GM19328 (cell line): ENCODE data around the gene SPON1.
"Not testable (repeated sequence)": the region's sequence is repeated elsewhere in the genome, so short reads cannot be mapped to it uniquely, and the experiment has no call there.

Experiments used
- ATAC-seq: cut with Tn5 transposase; IDR thresholded peaks from one replicate; pipeline ENCODE4 v1.9.1; 2021; ENCODE audit warnings: mild to moderate bottlenecking, moderate library complexity; ENCODE audit not compliant: unreplicated experiment

Gene SPON1

GRCh38 chr11:14112721-14113120, 150.2 kb downstream of the SPON1 start:
- no peak for ATAC-seq

GRCh38 chr11:14114269-14114668, 151.7 kb downstream of the SPON1 start:
- no peak for ATAC-seq

- no peak for ATAC-seq
These were observed 152.3 kb downstream of the SPON1 start for GRCh38 chr11:14114786-14115185.

- no peak for ATAC-seq
These were observed 155.1 kb downstream of the SPON1 start for GRCh38 chr11:14117632-14118031.

GRCh38 chr11:14118072-14118471, 155.5 kb downstream of the SPON1 start:
- no peak for ATAC-seq

GRCh38 chr11:14119357-14119756, 156.8 kb downstream of the SPON1 start:
- no peak for ATAC-seq

- ATAC-seq = no peak
These were observed 161.8 kb downstream of the SPON1 start for GRCh38 chr11:14124350-14124749.

GRCh38 chr11:14124886-14125285, 162.4 kb downstream of the SPON1 start:
- ATAC-seq = no peak

GRCh38 chr11:14125529-14125928, 163.0 kb downstream of the SPON1 start:
- no peak for ATAC-seq

- ATAC-seq = no peak
These were observed 165.2 kb downstream of the SPON1 start for GRCh38 chr11:14127679-14128078.

GRCh38 chr11:14132312-14132711, 169.8 kb downstream of the SPON1 start:
- ATAC-seq = no peak

GRCh38 chr11:14133381-14133780, 170.9 kb downstream of the SPON1 start:
- no peak for ATAC-seq

- no peak for ATAC-seq
These were observed 174.0 kb downstream of the SPON1 start for GRCh38 chr11:14136561-14136960.

GRCh38 chr11:14137284-14137683, 174.8 kb downstream of the SPON1 start:
- no peak for ATAC-seq

GRCh38 chr11:14140991-14141390, 178.5 kb downstream of the SPON1 start:
- ATAC-seq = no peak

- ATAC-seq = no peak
These were observed 179.2 kb downstream of the SPON1 start for GRCh38 chr11:14141676-14142075.

GRCh38 chr11:14144934-14145333, 182.4 kb downstream of the SPON1 start:
- ATAC-seq = no peak

GRCh38 chr11:14148653-14149273, 186.2 kb downstream of the SPON1 start:
- ATAC-seq = no peak

GRCh38 chr11:14149683-14150082, 187.2 kb downstream of the SPON1 start:
- no peak for ATAC-seq

GRCh38 chr11:14150878-14151277, 188.4 kb downstream of the SPON1 start:
- ATAC-seq = no peak

GRCh38 chr11:14154103-14154502, 191.6 kb downstream of the SPON1 start:
- ATAC-seq = not testable (repeated sequence)

- no peak for ATAC-seq
These were observed 195.9 kb downstream of the SPON1 start for GRCh38 chr11:14158393-14158792.

GRCh38 chr11:14163576-14163975, 201.1 kb downstream of the SPON1 start:
- ATAC-seq = no peak
